GM12878 (cell line): ENCODE measurements around the gene PLXND1. TPM values are rescaled to one million over a fixed set of nuclear protein-coding genes. Genes with fewer than 3 reads are reported as not detected.

Source experiments
- ATAC-seq: fragments of 200-7000 bp; cut with Tn5 transposase; 3 replicates; pipeline ENCODE4 v1.9.1; 2020; ENCODE audit warnings: mild to moderate bottlenecking, moderate library complexity
- BruUV-seq: library from RNA; stranded (reverse); fragments of 400-500 nt; replicated peaks from 2 replicates; lab custom pipeline; 2021; lab: Mats Ljungman, UMichigan
- CTCF ChIA-PET: fragments of 300-600 bp; sonication (Branson Sonifier 250); formaldehyde crosslinking; extraction: SDS; loops from one replicate; lab custom pipeline; 2021; ENCODE audit warnings: inconsistent platforms; lab: Yijun Ruan, JAX
- POLR2A ChIA-PET: fragments of 350-600 bp; formaldehyde crosslinking; extraction: SDS; loops from one replicate; lab custom pipeline; 2021; ENCODE audit warnings: inconsistent platforms; lab: Charles Lee
- RAD21 ChIA-PET: fragments of 300-600 bp; sonication (Branson Sonifier 250); formaldehyde crosslinking; loops from one replicate; lab custom pipeline; 2023; ENCODE audit warnings: antibody characterized with exemption; ENCODE audit not compliant: unreplicated experiment; lab: Charles Lee
- SMC1A ChIA-PET: fragments of 300-600 bp; sonication (Branson Sonifier 250); formaldehyde crosslinking; loops from one replicate; lab custom pipeline; 2023; ENCODE audit not compliant: unreplicated experiment, uncharacterized antibody; lab: Charles Lee
- DNase-seq: peaks from one replicate; pipeline ENCODE4 v3.0.0-alpha.2; 2011; ENCODE audit warnings: low read depth, low spot score
- FAIRE-seq: peaks from 3 replicates; lab custom pipeline; 2011; peaks lifted over from hg19 to GRCh38; lab: Jason Lieb, UNC
- H2AFZ ChIP-seq: 2 replicates; pipeline ENCODE4 v1.6.0; 2011; ENCODE audit warnings: low read depth, low read length, control low read depth; ENCODE audit not compliant: control insufficient read depth
- H3K27ac ChIP-seq: 2 replicates; pipeline ENCODE4 v1.5.1; 2011; ENCODE audit warnings: control low read depth; ENCODE audit not compliant: control insufficient read depth, insufficient read depth
- H3K27me3 ChIP-seq, 2 experiments: replicated peaks in 1 of 2; 2 replicates each; pipeline versions ENCODE4 v1.6.0 to v1.6.1; 2011; ENCODE audit warnings: low read length in 1 of 2; ENCODE audit not compliant: control insufficient read depth in 2 of 2, insufficient read depth in 2 of 2
- H3K36me3 ChIP-seq, 2 experiments: 2 replicates each; pipeline ENCODE4 v1.5.1; 2011; ENCODE audit warnings: low read length in 1 of 2; ENCODE audit not compliant: control insufficient read depth in 2 of 2, insufficient read depth in 2 of 2
- H3K4me1 ChIP-seq: 2 replicates; pipeline ENCODE4 v1.6.1; 2011; ENCODE audit warnings: mild to moderate bottlenecking, low read length, moderate library complexity, mixed read lengths; ENCODE audit not compliant: control insufficient read depth, insufficient read depth
- H3K4me2 ChIP-seq: 2 replicates; pipeline ENCODE4 v1.6.0; 2011; ENCODE audit warnings: control low read depth; ENCODE audit not compliant: control insufficient read depth, insufficient read depth
- H3K4me3 ChIP-seq: fragments of 200-600 bp; sonication (generic); 2 replicates; pipeline ENCODE4 v1.5.1; 2016
- H3K79me2 ChIP-seq: 2 replicates; pipeline ENCODE4 v1.6.0; 2011; ENCODE audit warnings: low read length; ENCODE audit not compliant: control insufficient read depth, insufficient read depth
- H3K9ac ChIP-seq: 2 replicates; pipeline ENCODE4 v1.8.0; 2011; ENCODE audit warnings: low read length, control low read depth, mixed read lengths; ENCODE audit not compliant: control insufficient read depth, insufficient read depth
- H3K9me3 ChIP-seq: replicated peaks from 3 replicates; pipeline ENCODE4 v1.5.1; 2011; ENCODE audit warnings: mild to moderate bottlenecking, low read length; ENCODE audit not compliant: control insufficient read depth, insufficient read depth
- H4K20me1 ChIP-seq: 2 replicates; pipeline ENCODE4 v1.6.0; 2011; ENCODE audit not compliant: control insufficient read depth, insufficient read depth
- CBFB ChIP-seq: IDR thresholded peaks from 2 replicates; pipeline ENCODE4 v1.6.1; 2016; ENCODE audit warnings: antibody characterized with exemption, low read depth
- CBX3 ChIP-seq: fragments of 200-600 bp; sonication (generic); IDR thresholded peaks from 2 replicates; pipeline ENCODE4 v1.6.1; 2016; ENCODE audit warnings: low read depth, borderline replicate concordance
- CBX5 ChIP-seq: sonication (generic); IDR thresholded peaks from 2 replicates; pipeline ENCODE4 v1.6.1; 2016; ENCODE audit warnings: low read depth, moderate library complexity, mild to moderate bottlenecking, inconsistent platforms
- CREB1 ChIP-seq: IDR thresholded peaks from 2 replicates; pipeline ENCODE4 v1.6.1; 2012; ENCODE audit warnings: low read depth, mild to moderate bottlenecking, inconsistent platforms
- E4F1 ChIP-seq: fragments of 450-650 bp; IDR thresholded peaks from 2 replicates; pipeline ENCODE4 v1.6.1; 2018; ENCODE audit warnings: borderline replicate concordance, mild to moderate bottlenecking; ENCODE audit not compliant: partially characterized antibody
- ELK1 ChIP-seq: IDR thresholded peaks from 2 replicates; pipeline ENCODE4 v1.6.1; 2012; ENCODE audit warnings: low read depth, low read length, improper control_type of control experiment
- FOXK2 ChIP-seq: fragments of 450-650 bp; IDR thresholded peaks from 2 replicates; pipeline ENCODE4 v1.6.1; 2017; ENCODE audit warnings: mild to moderate bottlenecking, moderate library complexity
- HDGF ChIP-seq: fragments of 450-650 bp; IDR thresholded peaks from 2 replicates; pipeline ENCODE4 v1.6.1; 2016; ENCODE audit warnings: antibody characterized with exemption
- KLF5 ChIP-seq: fragments of 450-650 bp; IDR thresholded peaks from 2 replicates; pipeline ENCODE4 v1.6.1; 2014; ENCODE audit warnings: mild to moderate bottlenecking; ENCODE audit not compliant: partially characterized antibody
- MAX ChIP-seq: IDR thresholded peaks from 2 replicates; pipeline ENCODE4 v1.6.1; 2012; ENCODE audit warnings: low read depth, low read length, improper control_type of control experiment
- MEF2B ChIP-seq: fragments of 450-650 bp; IDR thresholded peaks from 2 replicates; pipeline ENCODE4 v1.6.1; 2018; ENCODE audit warnings: mild to moderate bottlenecking, moderate library complexity; ENCODE audit not compliant: partially characterized antibody, poor library complexity, severe bottlenecking
- MTA2 ChIP-seq: fragments of 450-650 bp; IDR thresholded peaks from 2 replicates; pipeline ENCODE4 v1.6.1; 2016; ENCODE audit warnings: low read depth, mild to moderate bottlenecking, moderate library complexity
- POU2F2 ChIP-seq: IDR thresholded peaks from 3 replicates; pipeline ENCODE4 v1.6.1; 2011; ENCODE audit warnings: low read depth, mild to moderate bottlenecking, low read length, borderline replicate concordance
- REST ChIP-seq: IDR thresholded peaks from 2 replicates; pipeline ENCODE4 v1.6.1; 2012; ENCODE audit warnings: mild to moderate bottlenecking, low read depth, low read length
- SREBF2 ChIP-seq: IDR thresholded peaks from 2 replicates; pipeline ENCODE4 v1.6.1; 2012; ENCODE audit warnings: mild to moderate bottlenecking, low read length
- STAT1 ChIP-seq: fragments of 450-650 bp; conservative IDR thresholded peaks from 2 replicates; pipeline ENCODE4 v1.6.1; 2014; ENCODE audit warnings: antibody characterized with exemption, mild to moderate bottlenecking
- WGBS: methylation state at CpG from one replicate; pipeline ENCODE4 v1.1.6; 2016; ENCODE audit warnings: low lambda C conversion rate; ENCODE audit not compliant: insufficient replicate concordance, insufficient coverage; ENCODE audit errors: missing lambda C conversion rate; 5-methylcytosine and 5-hydroxymethylcytosine counted together
- in situ Hi-C: fragments of 300-500 bp; cut with MboI; formaldehyde crosslinking; loops from 9 replicates; pipeline ENCODE4 v1.14.3; 2018; ENCODE audit warnings: mixed read lengths
- intact Hi-C: fragments of 100-400 bp; cut with micrococcal nuclease; formaldehyde crosslinking; loops from one replicate; pipeline ENCODE4 v1.14.2; 2022; ENCODE audit not compliant: unreplicated experiment
- polyA plus RNA-seq, 11 experiments: library from polyadenylated mRNA; depleted of rRNA in 4 of 11; unstranded in 6 of 11; stranded (reverse) in 5 of 11; fragments of >200 nt; fragmentation: Nextera tagmentation in 4 of 11; fragmentation: Illumina TruSeq in 1 of 11; extraction: Ambion mirVana in 4 of 11; extraction: Trizol in 1 of 11; gene quantifications; 1 replicate in 1 of 11; 2 replicates in 10 of 11; pipeline versions ENCODE4 v1.2.1 to v1.2.3, GENCODE V29; 2011 to 2016; ENCODE audit warnings: inconsistent platforms in 2 of 11, missing spikeins in 2 of 11, low read depth in 1 of 11
- total RNA-seq, 4 experiments: library from RNA; depleted of rRNA in 3 of 4; stranded (reverse); fragments of >200 nt in 3 of 4; fragmentation: Illumina TruSeq in 1 of 4; extraction: Trizol in 1 of 4; gene quantifications; 2 replicates each; pipeline versions ENCODE4 v1.2.1 to v1.2.3, GENCODE V29; 2013 to 2021

Gene PLXND1
- total and polyA plus RNA-seq, 10 of the 15 experiments (the other 5 are each of a cell fraction or from before 2014, with no cell fraction given) = 0.01 to 2.3 (median 0.72) TPM; not detected in 7

- no peak for TF ChIP-seq POU2F2
- TF ChIP-seq FOXK2 = no peak
- no peak for TF ChIP-seq MEF2B
- TF ChIP-seq KLF5 = no peak
- no peak for TF ChIP-seq REST
These were observed 70.2 kb downstream of the PLXND1 start (continued) for GRCh38 chr3:129536374-129536667.

- DNase-seq = no peak
- WGBS = 94% methylated on average over 1 of the region's 1 CpG
- in situ Hi-C loops = no loop called here
- Histone ChIP-seq H3K4me3 (no peak overlapping the region), H2AFZ (no peak overlapping the region), H3K4me1 (no peaks in the 10 kb centered on the region), H3K79me2 (no peaks in the 10 kb centered on the region), H3K9me3 (no peaks in the 10 kb centered on the region), H3K36me3 (no peaks in the 10 kb centered on the region), H4K20me1 (no peaks in the 10 kb centered on the region), H3K27ac (no peak overlapping the region), H3K27me3 (no peaks in the 10 kb centered on the region; a peak in 1 of 4 replicates), H3K4me2 (no peak overlapping the region), H3K9ac (no peak overlapping the region)
- RAD21 ChIA-PET = interaction anchor here (0.6 to 2.1 kb wide), 3 partner anchors 9 to 138 kb away, joined by 3 to 7 read pairs (median 3); no protein-coding TSS in a partner anchor
- SMC1A ChIA-PET = interaction anchor here (1.8 kb wide), 1 partner anchor 10 kb away, joined by 11 read pairs; no protein-coding TSS in a partner anchor
- CTCF ChIA-PET = interaction anchor here (1.1 to 1.2 kb wide), 3 partner anchors 9 to 294 kb away, joined by 4 to 6 read pairs (median 5); no protein-coding TSS in a partner anchor
- POLR2A ChIA-PET = interaction anchor here (0.6 to 1.5 kb wide), 3 partner anchors 13 to 141 kb away, joined by 3 to 5 read pairs (median 3); no protein-coding TSS in a partner anchor
- no peak for FAIRE-seq
- ATAC-seq = no peak
- intact Hi-C loops = no loop called here
- no TSS peak for BruUV-seq
- no peak for TF ChIP-seq ELK1
- TF ChIP-seq CBFB = no peak
- no peak for TF ChIP-seq SREBF2
- TF ChIP-seq HDGF = no peak
- no peak for TF ChIP-seq E4F1
- TF ChIP-seq MTA2 = no peak
- no peak for TF ChIP-seq STAT1
- no peak for TF ChIP-seq CBX5
- no peak for TF ChIP-seq MAX
- no peak for TF ChIP-seq CBX3
- no peak for TF ChIP-seq CREB1
These were observed 71.4 kb downstream of the PLXND1 start for GRCh38 chr3:129535075-129535474.
